DMS114 treated with DMSO at 0.1 percent for 48 hours (cell line): Measurements from ENCODE around the gene MAG.

ENCODE experiments used
- DNase-seq: peaks from one replicate; lab custom pipeline; 2025; ENCODE audit not compliant: unreplicated experiment; lab: John Stamatoyannopoulos, UW

The MAG gene

GRCh38 chr19:35314858-35315470, 23.0 kb downstream of the MAG start:
- no peak for DNase-seq

GRCh38 chr19:35315883-35316282, 23.9 kb downstream of the MAG start:
- DNase-seq, result no peak

GRCh38 chr19:35316560-35316959, 24.6 kb downstream of the MAG start:
- no peak for DNase-seq

- DNase-seq, result no peak
Measured at GRCh38 chr19:35317464-35318043, 25.6 kb downstream of the MAG start.

GRCh38 chr19:35318679-35319448, 26.9 kb downstream of the MAG start:
- no peak for DNase-seq

GRCh38 chr19:35320065-35320713, 28.2 kb downstream of the MAG start:
- no peak for DNase-seq

- DNase-seq, result no peak
Measured at GRCh38 chr19:35321291-35321690, 29.3 kb downstream of the MAG start.

GRCh38 chr19:35322014-35322413, 30.1 kb downstream of the MAG start:
- DNase-seq, result no peak

GRCh38 chr19:35327642-35328041, 35.7 kb downstream of the MAG start:
- DNase-seq, result no peak

GRCh38 chr19:35328851-35329285, 36.9 kb downstream of the MAG start, which contains the start of gene CD22:
Gene CD22, plus strand, starts transcription at chr19:35329187. Its CDS starts 2,854 bp downstream, at chr19:35332041.
- no peak for DNase-seq

- DNase-seq, result no peak
Measured at GRCh38 chr19:35329323-35329722, 37.4 kb downstream of the MAG start.

- no peak for DNase-seq
Measured at GRCh38 chr19:35330475-35330874, 38.5 kb downstream of the MAG start.

- no peak for DNase-seq
Measured at GRCh38 chr19:35331551-35332214, 39.7 kb downstream of the MAG start.

GRCh38 chr19:35332817-35333216, 40.9 kb downstream of the MAG start:
- DNase-seq, result no peak

- DNase-seq, result no peak
Measured at GRCh38 chr19:35334144-35334753, 42.3 kb downstream of the MAG start.

GRCh38 chr19:35336166-35336955, 44.4 kb downstream of the MAG start:
- no peak for DNase-seq

- DNase-seq, result no peak
Measured at GRCh38 chr19:35337097-35337983, 45.4 kb downstream of the MAG start.

- no peak for DNase-seq
Measured at GRCh38 chr19:35337984-35338296, 46.0 kb downstream of the MAG start.

GRCh38 chr19:35340431-35340830, 48.5 kb downstream of the MAG start:
- no peak for DNase-seq
